ENCODE measurements around the gene ZG16B.

- TF ChIP-seq CTCF (IDR thresholded peaks at IDR 0.05) (no peak), EZH2 (IDR thresholded peaks at IDR 0.05; ENCODE audit: borderline replicate concordance, insufficient read depth, low read depth, low read length, poor library complexity, severe bottlenecking) (no peak)
Observed at GRCh38 chr16:2795395-2796143, 34.5 kb upstream of the ZG16B start.
